NCI-H446 treated with DMSO at 0.1 percent for 48 hours (cell line): ENCODE data around the gene FAM229B.
"Not testable (repeated sequence)": the region's sequence is repeated elsewhere in the genome, so short reads cannot be mapped to it uniquely, and the experiment has no call there.

Source experiments
- DNase-seq: peaks from one replicate; lab custom pipeline; 2025; lab: John Stamatoyannopoulos, UW

The FAM229B gene

DNA sequence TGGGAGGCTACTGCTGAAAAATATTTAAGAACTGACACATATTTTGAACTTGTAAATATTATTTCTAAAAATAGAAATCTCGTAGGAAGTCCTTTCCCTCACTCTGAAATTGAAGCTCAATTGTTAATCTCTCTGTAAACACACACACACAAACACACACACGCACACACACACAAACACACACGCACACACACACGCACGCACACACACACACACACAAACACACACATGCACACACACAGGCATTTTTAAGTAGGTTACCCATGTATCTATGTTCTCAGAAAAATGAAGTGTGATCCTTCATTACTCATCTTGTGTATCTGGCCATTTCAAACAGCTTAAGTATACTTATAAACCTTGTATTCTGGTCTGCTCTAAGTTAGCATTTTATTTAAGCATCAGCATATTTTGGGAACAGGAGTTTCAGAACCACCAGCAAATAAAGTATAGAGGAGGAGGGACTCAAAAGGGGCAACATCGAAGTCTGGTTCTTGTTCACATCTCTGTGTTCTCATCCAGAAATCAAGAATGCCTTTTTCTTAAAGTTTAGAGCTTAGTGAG is 21.9 kb upstream of the FAM229B start:
- DNase-seq, result no peak

DNA sequence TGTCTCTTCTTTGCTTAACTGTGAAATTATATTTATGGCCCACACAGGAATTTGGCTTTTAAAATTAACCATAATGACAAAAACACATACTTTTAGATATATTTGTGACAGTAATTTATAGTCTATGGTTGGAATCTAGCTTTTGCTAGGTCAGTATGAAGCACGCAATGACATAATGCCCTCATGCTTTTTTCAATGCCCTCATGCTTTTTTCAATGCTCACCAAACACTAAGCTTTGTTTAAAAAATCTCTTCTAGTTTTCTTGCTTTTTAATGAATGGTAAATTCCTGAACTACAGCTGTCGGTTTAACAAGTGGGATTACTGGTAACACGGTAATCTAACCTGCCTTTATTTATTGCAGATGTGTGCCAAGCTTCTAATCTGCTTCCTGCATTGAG is 20.8 kb upstream of the FAM229B start:
- no peak for DNase-seq

DNA sequence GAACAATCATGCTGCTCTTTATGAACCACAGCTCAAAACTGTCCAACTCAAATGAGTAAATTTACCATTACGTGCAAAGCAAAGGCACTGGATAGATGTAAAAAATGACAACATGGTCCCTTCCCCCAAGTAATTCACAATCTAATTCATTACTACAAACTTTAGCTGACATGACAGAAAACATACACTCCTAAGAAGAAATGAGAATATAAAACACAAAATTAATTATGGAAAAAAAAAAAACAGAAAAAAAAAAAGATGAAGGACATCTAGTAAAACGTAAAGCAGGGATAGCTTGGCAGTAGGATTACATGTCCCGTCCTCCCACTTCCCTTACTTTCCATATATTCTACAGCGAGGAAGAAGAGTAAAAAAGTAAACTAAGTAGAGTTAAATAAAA is 5.8 kb upstream of the FAM229B start:
- DNase-seq, result no peak

DNA sequence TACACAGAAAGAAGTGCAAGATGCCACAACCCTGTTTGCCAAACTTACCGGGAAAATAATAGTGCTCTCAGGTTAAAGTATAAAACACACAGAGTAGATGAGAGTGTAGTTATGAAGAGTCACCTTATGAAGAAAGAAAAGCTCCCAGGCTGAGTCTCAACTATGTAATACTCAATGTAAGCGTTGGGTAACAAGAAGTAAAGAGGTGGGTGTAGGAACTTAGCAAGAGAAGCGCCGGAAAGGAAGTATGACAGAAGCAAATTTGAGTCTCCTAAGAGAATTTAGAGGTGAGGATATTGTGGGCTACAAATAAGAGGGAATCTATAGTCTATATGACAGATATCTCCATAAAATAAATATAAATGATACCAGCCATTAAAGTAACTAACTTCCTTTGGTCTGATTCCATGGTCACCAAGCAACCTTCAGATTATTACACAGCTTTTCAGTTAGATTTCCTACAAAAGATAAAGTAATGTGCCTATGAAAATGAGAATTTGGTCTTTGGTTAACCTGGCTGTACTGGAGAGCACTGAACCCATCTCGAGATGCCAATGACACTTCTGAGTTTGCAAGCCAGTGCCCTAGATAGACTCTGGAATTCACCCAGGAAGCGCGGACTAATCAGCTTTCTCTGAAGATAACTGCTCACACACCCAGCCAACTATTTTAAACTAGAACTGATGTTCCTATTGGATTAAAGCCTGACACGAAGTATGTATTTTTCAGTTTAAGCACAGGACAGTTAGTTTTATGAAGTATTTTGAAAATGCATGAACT is 1.9 kb upstream of the FAM229B start:
- DNase-seq, result no peak

DNA sequence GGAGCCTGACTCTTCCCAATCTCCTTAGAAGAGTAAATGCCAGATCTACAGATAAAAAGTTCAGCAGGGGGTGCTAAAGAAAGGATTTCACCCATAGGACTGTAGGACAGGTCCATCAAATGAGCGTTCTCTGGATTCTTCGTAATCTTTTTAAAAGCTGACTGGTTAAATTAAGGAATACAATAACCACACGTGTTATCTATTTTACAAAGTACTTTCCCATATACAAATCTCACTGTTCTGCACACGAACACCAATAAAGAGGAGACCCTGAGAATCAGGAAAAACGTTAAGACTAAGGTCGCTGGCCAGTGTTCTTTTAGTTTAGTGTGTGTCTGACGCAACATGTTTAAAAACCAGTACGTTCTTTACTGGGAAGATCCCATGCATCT is 651 bp upstream of the FAM229B start:
- DNase-seq, result no peak

DNA sequence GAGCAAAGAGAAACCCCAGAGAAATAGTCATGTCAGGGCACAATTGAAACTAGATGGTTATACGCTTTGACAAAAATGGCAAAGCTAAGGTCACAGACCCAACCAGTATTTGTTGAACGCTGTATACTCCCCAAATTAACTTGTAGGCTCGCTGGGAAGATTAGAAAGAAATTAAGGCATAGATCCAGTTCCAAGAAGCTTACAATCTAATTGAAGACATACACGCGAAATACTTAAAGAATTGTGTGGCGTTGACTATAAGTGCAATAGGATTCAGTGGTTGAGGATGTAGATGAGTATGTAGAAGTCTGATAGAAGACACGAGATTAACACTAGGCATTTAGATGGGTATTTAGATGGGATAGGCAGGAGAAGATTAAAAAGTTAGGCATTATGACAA is 525 bp downstream of the FAM229B start:
- no peak for DNase-seq

DNA sequence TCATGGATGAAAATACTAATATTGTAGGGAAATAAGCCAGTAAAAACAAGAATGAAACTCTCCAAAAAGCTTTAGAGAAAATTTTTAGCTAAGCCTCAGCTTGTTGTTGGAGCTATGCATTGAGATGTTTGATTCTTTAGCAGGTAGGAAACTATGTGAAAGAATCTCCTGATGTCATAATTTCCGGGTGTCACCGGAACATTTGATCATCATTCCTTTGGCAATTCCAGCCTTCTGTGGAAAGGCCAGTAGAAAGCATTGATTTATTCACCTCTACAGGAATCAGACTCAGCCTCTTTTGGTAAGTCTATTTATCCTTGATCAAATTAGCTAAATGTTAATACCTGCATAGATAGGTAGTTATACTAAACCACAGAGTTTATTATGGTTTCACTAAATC is 9.5 kb downstream of the FAM229B start:
- no peak for DNase-seq

DNA sequence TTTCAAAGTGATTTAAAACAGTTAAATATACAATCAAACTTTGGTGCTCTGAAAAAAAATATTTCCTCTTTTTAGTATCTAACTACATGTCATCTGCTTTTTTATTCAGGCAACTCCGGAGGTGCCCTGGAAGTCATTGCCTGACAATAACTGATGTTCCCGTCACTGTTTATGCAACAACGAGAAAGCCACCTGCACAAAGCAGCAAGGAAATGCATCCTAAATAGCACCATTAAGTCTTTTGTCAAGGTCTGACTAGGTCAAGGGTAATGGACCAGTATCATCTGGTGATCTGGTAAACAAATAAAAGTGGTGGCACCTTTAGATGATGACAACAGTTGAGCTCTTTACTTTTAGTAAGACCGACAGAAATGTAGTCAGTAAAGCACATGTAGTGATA is 13.2 kb downstream of the FAM229B start:
- no peak for DNase-seq

DNA sequence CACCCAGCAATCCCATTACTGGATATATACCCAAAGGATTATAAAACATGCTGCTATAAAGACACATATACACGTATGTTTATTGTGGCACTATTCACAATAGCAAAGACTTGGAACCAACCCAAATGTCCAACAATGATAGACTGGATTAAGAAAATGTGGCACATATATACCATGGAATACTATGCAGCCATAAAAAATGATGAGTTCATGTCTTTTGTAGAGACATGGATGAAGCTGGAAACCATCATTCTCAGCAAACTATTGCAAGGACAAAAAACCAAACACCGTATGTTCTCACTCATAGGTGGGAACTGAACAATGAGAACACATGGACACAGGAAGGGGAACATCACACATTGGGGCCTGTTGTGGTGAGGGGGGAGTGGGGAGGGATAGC is 18.6 kb downstream of the FAM229B start:
- not testable (repeated sequence) for DNase-seq

DNA sequence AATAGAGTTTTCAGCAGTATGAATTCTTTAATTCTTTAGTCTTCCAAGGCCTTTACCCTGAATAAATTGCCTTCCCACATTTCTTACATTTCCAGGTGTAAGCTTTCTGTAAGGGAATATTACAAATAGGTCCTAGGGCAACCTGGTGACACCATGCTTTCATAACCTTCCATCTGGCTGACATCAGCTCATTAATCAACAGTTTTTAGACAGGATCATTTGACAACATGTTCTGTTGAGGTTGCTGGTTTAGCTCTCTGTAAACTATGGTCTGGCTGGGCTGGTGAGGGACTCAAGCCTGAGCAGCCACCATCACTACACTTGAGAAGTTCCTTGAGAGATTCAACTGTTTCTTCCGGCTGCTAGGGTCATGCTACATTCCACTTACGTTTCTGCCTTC is 19.2 kb downstream of the FAM229B start:
- no peak for DNase-seq

DNA sequence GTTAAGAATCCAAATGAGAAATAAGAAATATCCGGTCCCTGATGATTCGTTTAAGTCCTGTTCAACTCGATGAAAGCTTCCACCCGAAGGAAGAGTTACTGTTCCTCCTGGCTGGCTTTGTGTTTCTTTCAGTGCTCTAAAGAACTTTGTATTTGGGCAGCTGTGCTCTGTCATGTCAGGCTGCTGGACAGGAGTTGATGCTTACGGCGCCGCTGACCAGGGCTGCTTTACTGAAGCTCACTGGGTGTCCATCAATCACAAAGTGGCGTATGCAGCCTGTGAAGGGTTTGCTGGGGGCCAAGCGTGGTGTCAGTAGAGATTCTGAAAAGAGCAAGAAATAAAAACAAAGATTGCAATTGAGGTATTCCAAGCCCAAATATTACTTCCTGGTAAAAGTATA is 21.9 kb downstream of the FAM229B start:
- no peak for DNase-seq

DNA sequence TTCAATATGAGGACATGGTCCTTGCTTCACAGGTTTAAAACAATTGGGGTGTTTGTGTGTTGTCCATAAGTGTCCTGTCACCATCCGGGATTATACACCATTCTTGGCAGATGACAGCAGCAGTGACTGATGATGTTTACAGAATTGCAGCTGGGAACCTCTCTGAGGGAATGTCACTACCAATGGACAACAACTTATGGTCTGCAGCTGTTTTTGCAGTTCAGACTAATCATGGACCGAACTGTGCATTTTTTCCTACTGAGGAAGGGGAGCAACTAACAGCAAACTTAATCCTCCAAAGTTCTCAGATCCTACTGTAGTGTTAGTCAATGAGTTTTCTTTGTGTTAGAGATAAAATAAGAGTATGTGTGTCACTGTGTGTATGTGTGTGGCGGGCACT is 26.0 kb downstream of the FAM229B start:
- DNase-seq, result no peak

DNA sequence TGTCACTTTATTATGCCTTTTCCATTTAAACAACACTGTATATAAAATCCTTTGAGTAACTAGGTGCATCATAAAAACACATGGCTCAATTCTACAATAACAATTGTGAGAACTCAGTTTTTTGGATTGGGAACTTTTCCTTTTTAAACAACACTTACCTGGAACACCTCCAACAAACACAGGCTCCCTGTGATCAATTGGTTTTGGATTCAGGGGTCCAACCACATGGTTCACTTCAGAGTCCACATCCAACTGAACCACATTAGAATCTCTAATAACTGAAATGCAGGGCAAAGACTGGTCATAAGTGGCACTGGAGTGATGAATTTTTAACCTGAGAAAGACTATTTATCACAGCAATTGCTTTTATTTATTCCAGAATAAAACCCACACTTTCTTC is 26.5 kb downstream of the FAM229B start:
- DNase-seq, result no peak

DNA sequence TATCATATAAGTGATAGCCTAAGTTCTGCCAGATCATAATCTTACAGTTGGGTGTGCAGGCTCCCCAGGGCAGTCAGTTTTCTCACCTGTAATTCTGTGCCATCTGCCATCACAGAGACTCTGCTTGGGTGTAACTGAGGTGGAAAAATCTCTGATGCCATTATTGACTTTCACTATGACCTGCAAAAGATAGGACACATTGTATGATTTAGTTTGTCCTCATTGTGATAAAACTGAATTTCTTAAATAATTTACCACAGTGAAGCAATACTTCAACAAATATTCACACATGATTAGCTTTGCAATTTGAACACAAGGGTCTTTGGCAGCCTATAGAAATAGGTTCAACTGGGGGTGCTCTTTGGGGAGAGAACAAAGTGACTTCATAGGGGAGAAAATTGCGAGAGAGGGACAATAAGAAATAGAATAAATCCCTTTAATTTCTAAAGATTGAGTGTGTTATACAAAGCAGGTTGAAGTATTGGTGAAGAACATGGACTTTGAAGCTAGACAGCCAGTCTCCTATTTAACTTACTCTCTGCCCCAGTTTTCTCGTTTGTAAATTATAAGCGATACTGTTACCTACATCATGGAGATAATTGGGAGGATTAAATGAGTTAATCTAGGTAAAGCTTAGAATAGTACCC is 27.3 kb downstream of the FAM229B start:
- DNase-seq, result no peak

DNA sequence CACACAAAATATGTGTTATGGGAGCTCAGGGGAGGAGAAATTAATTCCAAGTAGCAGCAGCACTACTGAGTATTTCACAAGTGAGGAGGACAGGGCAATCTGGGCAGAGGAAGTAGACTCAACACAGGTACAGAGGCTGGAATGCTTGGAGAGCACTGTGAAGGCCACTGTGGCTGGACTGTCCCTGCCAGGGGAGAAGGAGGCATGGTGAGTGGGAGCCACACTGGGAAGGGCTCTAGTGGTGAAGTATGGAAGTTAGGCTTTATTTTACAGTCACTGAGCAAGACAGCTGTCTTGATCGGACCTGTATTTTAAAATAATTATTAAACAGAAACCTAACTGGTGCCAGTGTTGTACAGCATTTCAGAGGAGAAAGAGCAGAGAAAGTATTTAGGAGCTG is 28.8 kb downstream of the FAM229B start:
- no peak for DNase-seq

DNA sequence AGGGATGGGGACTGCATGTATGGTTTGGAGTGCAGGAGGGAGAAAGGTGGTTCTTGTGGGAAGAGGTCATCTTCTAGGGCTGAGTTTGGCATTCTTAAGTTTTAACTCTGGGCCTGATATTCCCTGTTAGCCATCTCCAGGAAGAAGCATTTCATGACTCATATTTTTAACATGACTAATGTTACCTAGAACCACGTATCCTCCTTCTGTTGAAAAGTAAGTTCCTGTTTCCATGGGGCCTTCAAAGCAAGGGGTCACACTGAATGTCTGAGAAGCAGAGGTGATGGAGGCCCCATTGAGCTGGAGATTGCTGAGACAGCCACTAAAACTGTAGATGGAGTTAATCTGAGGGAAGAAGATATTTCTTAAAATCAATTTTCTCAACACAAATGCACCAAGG is 30.2 kb downstream of the FAM229B start:
- DNase-seq, result no peak

DNA sequence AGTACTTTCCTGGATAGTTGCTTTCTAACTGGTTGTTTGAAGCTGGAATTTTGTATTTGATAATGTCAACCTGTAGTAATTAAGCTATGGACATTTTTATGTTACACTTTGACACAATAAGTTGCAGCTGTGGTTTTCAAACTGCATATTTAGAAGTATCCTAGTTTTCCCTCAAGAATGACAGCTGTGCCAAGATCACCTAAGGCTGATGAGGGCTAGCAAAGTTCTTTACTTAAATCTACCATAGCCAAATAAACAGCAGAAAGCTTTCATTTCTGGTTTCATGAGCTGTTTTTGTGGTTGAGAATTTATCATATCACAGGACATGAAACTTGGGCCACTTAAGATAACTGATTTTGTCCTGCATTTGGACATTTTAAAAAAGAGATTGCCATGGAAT is 30.6 kb downstream of the FAM229B start:
- DNase-seq, result no peak

DNA sequence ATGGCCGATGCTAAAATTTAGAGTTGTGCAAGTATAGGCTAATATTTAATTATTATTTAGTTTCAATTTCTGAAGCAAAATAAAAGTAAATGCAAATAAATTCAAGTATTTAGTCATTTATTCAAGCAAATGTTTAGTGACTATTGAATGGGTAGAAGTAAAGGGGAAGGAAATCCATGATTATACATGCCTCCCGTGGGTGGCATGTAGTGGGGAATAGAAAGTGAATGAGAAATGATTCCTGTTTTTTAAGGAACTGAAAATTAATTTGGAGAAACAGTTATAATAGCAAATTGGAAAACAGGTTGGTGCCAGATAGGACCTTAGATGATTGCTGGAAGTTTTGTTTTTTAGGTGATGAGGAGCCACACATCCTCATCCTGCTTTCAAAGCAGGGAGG is 35.4 kb downstream of the FAM229B start:
- no peak for DNase-seq

DNA sequence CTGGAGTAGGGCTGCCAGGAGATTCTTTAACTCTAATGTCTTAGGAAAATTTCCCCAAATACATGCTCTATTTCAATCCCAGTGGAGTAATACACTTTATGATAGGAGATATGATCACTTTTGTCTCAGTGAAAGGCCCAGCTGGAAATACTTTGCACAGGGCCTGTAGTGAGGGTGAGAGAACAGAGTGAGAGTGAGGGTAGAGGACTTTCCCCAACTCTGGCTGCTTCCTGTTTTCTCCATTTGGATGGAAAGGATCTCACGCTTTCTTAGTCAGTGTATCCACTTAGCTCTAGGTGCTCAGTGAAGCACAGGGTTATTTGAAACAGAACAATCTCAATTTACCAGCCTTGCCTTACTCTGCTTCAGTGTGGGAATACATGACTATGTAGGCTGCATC is 36.6 kb downstream of the FAM229B start:
- no peak for DNase-seq

DNA sequence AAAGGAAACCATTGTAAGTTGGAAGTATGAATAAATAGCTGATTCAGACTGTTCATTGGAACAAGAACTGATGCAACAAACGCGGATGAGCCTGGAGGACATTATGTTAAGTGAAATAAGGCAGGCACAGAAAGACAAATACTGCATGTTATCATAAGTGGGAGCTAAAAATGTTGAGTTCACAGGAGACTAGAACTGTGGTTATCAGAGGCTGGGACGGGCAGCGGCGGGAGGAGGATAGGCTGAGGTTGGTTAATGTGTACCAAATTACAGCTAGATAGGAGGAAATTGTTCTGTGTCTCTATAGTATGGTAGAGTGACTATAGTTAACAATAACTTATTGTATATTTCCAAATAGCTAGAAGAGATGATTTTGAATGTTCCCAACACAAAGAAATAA is 40.8 kb downstream of the FAM229B start:
- no peak for DNase-seq

DNA sequence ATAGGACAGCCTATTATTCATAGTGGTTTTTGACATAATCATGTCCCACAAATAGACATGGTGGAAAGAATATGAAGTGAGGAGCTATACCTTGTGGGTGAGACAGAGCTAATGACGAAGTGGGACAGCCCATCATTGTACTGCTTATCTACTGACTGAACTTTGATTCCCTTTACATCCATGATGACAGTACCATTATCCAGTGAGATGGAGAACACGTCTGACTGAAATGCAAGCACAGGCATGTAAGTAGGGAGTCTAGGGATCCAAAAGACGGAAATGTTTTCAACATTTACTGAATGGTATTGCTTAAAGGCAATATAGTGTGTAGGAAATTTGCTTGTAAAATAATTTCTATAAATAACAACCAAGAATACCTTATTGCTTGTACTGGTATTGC is 43.5 kb downstream of the FAM229B start:
- DNase-seq, result no peak

DNA sequence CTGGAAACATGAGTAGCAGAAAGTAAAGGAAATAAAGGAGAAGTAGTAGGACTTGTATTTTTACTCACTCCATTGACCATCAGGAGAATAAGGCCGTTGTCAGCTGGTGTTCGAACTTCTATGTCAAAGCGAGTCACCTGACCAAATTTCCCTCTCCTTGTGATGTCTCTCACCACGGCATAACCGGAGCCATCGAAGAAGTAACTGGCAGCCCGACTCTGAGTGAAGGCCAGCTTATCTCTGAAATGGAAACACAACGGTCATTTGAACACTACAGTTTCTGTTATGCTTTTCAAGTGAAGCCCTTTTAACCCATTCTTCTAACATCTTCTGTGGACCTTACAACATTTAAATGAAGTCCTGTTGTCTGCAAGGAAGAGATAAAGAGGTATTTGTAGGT is 51.7 kb downstream of the FAM229B start:
- DNase-seq, result no peak

DNA sequence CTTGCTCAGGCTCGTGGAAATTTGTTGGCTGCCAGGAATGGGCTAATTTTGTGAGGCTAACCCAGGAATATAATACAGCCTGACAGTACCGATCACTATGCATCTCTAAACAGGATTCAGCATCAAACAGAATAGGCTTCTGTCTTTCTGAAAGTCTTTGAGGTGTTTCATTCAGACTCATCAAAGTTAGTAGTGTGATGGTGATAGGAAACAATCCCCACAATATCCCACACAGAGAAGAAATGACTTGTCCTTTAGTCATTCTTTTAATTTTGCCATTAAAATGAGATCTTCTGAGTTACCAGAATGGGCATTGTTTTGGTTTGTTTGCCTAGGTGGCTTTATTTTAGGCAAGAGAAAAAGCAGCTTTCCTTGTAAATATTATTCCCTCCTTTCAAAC is 54.3 kb downstream of the FAM229B start:
- DNase-seq, result no peak
